HepG2 (cell line): ENCODE measurements around the gene HEATR5B. TPM values are rescaled to one million over a fixed set of nuclear protein-coding genes. Genes with fewer than 3 reads are reported as not detected.

Experiments
- ATF7-NPFF ChIP-seq: sonication (generic); formaldehyde crosslinking; IDR thresholded peaks from 2 replicates; pipeline ENCODE4 v1.8.1; 2023; ENCODE audit warnings: mild to moderate bottlenecking, low read depth, missing genetic modification reagents, moderate library complexity
- FOXC1 ChIP-seq: sonication (generic); formaldehyde crosslinking; IDR thresholded peaks from 2 replicates; pipeline ENCODE4 v1.8.0; 2022; ENCODE audit warnings: mild to moderate bottlenecking, missing genetic modification reagents, borderline replicate concordance
- FOXK2 ChIP-seq: fragments of 450-650 bp; IDR thresholded peaks from 2 replicates; pipeline ENCODE4 v1.6.1; 2016
- HNRNPK ChIP-seq: fragments of 200-400 bp; formaldehyde crosslinking; IDR thresholded peaks from 2 replicates; pipeline ENCODE4 v1.6.1; 2018; ENCODE audit warnings: low read length, low read depth, moderate library complexity, mild to moderate bottlenecking; ENCODE audit not compliant: poor library complexity, severe bottlenecking
- HOXD1 ChIP-seq: sonication (generic); formaldehyde crosslinking; IDR thresholded peaks from 2 replicates; pipeline ENCODE4 v1.5.0; 2020; ENCODE audit warnings: missing genetic modification reagents
- MTF2 ChIP-seq: sonication (generic); formaldehyde crosslinking; IDR thresholded peaks from 2 replicates; pipeline ENCODE4 v1.5.0; 2020; ENCODE audit warnings: missing genetic modification reagents, borderline replicate concordance
- NCOA1 ChIP-seq: sonication (generic); formaldehyde crosslinking; IDR thresholded peaks from 2 replicates; pipeline ENCODE4 v1.9.0; 2021; ENCODE audit warnings: missing genetic modification reagents
- NFRKB ChIP-seq: fragments of 450-650 bp; IDR thresholded peaks from 2 replicates; pipeline ENCODE4 v1.6.1; 2017
- NFYB ChIP-seq: sonication (generic); formaldehyde crosslinking; IDR thresholded peaks from 2 replicates; pipeline ENCODE4 v1.4.0; 2020; ENCODE audit warnings: missing genetic modification reagents
- POLR2AphosphoS5 ChIP-seq: IDR thresholded peaks from 2 replicates; pipeline ENCODE4 v1.6.1; 2012; ENCODE audit warnings: low read depth, low read length
- PPARG ChIP-seq: conservative IDR thresholded peaks from 2 replicates; pipeline ENCODE4 v1.6.1; 2016; ENCODE audit warnings: missing biosample characterization, missing genetic modification reagents
- RORA ChIP-seq: sonication (generic); formaldehyde crosslinking; IDR thresholded peaks from 2 replicates; pipeline ENCODE4 v1.5.0; 2020; ENCODE audit warnings: mild to moderate bottlenecking, missing genetic modification reagents, moderate library complexity
- TOE1 ChIP-seq: sonication (generic); formaldehyde crosslinking; IDR thresholded peaks from 2 replicates; pipeline ENCODE4 v1.4.0; 2020; ENCODE audit warnings: mild to moderate bottlenecking, missing genetic modification reagents
- WIZ ChIP-seq: sonication (generic); formaldehyde crosslinking; IDR thresholded peaks from 2 replicates; pipeline ENCODE4 v1.5.1; 2020; ENCODE audit warnings: mild to moderate bottlenecking, missing genetic modification reagents
- ZFAT ChIP-seq: sonication (generic); formaldehyde crosslinking; conservative IDR thresholded peaks from 2 replicates; pipeline ENCODE4 v1.8.1; 2023; ENCODE audit warnings: missing genetic modification reagents, inconsistent platforms
- ZFP36 ChIP-seq: fragments of 150-350 bp; IDR thresholded peaks from 2 replicates; pipeline ENCODE4 v1.6.1; 2018; ENCODE audit warnings: borderline replicate concordance, low read length, low read depth; ENCODE audit not compliant: partially characterized antibody
- ZNF577 ChIP-seq: sonication (generic); formaldehyde crosslinking; IDR thresholded peaks from 2 replicates; pipeline ENCODE4 v1.4.0; 2020; ENCODE audit warnings: mild to moderate bottlenecking, low read depth, missing genetic modification reagents, borderline replicate concordance
- ZNF782 ChIP-seq: sonication (generic); formaldehyde crosslinking; IDR thresholded peaks from 2 replicates; pipeline ENCODE4 v1.4.0; 2020; ENCODE audit warnings: missing genetic modification reagents, mild to moderate bottlenecking, borderline replicate concordance
- polyA plus RNA-seq, 8 experiments: library from polyadenylated mRNA; depleted of rRNA in 3 of 8; stranded (reverse) in 7 of 8; unstranded in 1 of 8; fragments of >200 nt; fragmentation: Illumina TruSeq in 4 of 8; extraction: Trizol in 4 of 8; gene quantifications; 2 replicates each; pipeline versions ENCODE4 v1.2.1 to v1.2.3, GENCODE V29; 2011 to 2016; ENCODE audit warnings: low read depth in 4 of 8, missing spikeins in 1 of 8, mixed read lengths in 1 of 8; ENCODE audit not compliant: insufficient read depth in 1 of 8
- total RNA-seq, 5 experiments: library from RNA; depleted of rRNA; stranded (reverse); fragments of >200 nt; fragmentation: Illumina TruSeq; extraction: Trizol; gene quantifications; 2 replicates each; pipeline ENCODE4 v1.2.3, GENCODE V29; 2016; ENCODE audit warnings: low read depth in 1 of 5
- TF ChIP-seq, protein P1 (sequence below): sonication (generic); formaldehyde crosslinking; IDR thresholded peaks from 2 replicates; pipeline ENCODE4 v1.5.0; 2020; ENCODE audit warnings: mild to moderate bottlenecking, missing genetic modification reagents, borderline replicate concordance
- TF ChIP-seq, protein P2 (sequence below), 2 experiments: fragments of 450-650 bp in 1 of 2; sonication (generic) in 1 of 2; formaldehyde crosslinking; IDR thresholded peaks; 2 replicates each; pipeline versions ENCODE4 v1.5.0 to v1.8.0; 2020 to 2022; ENCODE audit warnings: mild to moderate bottlenecking in 1 of 2, missing genetic modification reagents in 1 of 2
- TF ChIP-seq, protein P3 (sequence below): sonication (generic); formaldehyde crosslinking; IDR thresholded peaks from 2 replicates; pipeline ENCODE4 v1.4.0; 2020; ENCODE audit warnings: missing genetic modification reagents
- TF ChIP-seq, protein P4 (sequence below): IDR thresholded peaks from 2 replicates; pipeline ENCODE4 v1.6.1; 2016; ENCODE audit warnings: control low read depth

Gene HEATR5B
- total and polyA plus RNA-seq, 2 of the 13 experiments (the other 11 are each of a cell fraction or from before 2014, with no cell fraction given): 12.7 to 16.3 TPM

DNA sequence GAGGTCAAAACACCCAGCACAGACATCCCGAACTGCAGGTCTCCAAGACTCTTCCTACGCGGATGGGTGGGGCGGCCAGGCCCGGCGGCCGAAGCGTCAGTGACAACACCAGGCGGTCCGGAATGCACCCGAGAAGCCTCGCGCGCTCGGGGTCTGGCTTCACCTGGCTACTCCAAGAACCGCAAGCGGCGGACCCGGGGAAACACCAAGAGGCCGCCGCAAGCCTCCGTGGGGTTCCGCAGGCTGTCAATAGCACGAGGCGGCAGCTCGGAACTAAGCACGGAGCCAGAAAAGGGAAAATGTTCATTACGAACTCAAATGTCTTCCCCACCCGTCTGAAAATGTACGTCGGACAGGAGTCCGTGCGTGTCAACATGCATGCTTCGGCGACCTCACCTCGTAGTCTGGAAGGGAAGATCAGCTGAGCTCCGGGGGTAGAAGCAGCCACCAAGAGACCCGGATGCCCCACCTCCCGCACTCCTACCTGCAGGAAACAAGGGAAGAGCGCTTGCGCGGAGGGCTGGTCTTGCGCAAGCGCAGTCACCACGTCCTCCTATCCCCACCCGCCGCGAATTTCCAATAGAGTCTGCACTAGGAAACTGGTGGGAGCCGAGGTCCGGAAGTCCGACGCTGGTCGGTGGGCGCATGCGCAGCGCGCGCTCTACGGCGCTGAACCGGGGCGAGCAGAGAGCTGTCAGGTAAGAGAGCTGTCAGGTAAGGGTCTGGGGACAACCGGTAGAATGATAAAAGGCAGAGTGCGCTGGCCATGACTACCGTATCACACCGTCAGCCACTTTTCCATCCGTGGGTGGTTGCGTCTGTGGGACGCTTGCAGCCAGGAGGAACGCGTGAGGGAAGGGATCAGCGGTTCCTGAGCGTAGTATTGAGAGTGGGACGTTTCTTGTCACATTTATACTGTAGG lies at the start of gene HEATR5B, which contains the start of gene GPATCH11 (continued):
- TF ChIP-seq WIZ (CRISPR knock-in tag): 0 out of 2 replicates have a peak, but pooled peaks have one; percentile 42
- TF ChIP-seq TOE1: peak; percentile 15; the same call in 1 of the 2 replicates
- TF ChIP-seq HOXD1 (CRISPR knock-in tag): peak; percentile 87
- TF ChIP-seq NFYB (CRISPR knock-in tag): peak; percentile 60
- peak; percentile 46; the same call in 1 of the 2 replicates for TF ChIP-seq ZNF577 (CRISPR knock-in tag)
- peak; percentile 92 for TF ChIP-seq POLR2AphosphoS5
- TF ChIP-seq RORA (CRISPR knock-in tag): no peak
- no peak for TF ChIP-seq ZFAT (CRISPR knock-in tag)
- TF ChIP-seq, protein P1, sequence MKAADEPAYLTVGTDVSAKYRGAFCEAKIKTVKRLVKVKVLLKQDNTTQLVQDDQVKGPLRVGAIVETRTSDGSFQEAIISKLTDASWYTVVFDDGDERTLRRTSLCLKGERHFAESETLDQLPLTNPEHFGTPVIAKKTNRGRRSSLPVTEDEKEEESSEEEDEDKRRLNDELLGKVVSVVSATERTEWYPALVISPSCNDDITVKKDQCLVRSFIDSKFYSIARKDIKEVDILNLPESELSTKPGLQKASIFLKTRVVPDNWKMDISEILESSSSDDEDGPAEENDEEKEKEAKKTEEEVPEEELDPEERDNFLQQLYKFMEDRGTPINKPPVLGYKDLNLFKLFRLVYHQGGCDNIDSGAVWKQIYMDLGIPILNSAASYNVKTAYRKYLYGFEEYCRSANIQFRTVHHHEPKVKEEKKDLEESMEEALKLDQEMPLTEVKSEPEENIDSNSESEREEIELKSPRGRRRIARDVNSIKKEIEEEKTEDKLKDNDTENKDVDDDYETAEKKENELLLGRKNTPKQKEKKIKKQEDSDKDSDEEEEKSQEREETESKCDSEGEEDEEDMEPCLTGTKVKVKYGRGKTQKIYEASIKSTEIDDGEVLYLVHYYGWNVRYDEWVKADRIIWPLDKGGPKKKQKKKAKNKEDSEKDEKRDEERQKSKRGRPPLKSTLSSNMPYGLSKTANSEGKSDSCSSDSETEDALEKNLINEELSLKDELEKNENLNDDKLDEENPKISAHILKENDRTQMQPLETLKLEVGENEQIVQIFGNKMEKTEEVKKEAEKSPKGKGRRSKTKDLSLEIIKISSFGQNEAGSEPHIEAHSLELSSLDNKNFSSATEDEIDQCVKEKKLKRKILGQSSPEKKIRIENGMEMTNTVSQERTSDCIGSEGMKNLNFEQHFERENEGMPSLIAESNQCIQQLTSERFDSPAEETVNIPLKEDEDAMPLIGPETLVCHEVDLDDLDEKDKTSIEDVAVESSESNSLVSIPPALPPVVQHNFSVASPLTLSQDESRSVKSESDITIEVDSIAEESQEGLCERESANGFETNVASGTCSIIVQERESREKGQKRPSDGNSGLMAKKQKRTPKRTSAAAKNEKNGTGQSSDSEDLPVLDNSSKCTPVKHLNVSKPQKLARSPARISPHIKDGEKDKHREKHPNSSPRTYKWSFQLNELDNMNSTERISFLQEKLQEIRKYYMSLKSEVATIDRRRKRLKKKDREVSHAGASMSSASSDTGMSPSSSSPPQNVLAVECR (CRISPR knock-in tag): peak; percentile 99
- TF ChIP-seq, protein P2, sequence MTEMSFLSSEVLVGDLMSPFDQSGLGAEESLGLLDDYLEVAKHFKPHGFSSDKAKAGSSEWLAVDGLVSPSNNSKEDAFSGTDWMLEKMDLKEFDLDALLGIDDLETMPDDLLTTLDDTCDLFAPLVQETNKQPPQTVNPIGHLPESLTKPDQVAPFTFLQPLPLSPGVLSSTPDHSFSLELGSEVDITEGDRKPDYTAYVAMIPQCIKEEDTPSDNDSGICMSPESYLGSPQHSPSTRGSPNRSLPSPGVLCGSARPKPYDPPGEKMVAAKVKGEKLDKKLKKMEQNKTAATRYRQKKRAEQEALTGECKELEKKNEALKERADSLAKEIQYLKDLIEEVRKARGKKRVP (CRISPR knock-in tag; IDR thresholded peaks at IDR 0.05): 0 out of 4 replicates have a peak, but pooled peaks of 1 of the 2 experiments have one; percentile 20
- TF ChIP-seq PPARG (CRISPR knock-in tag): no peak
- TF ChIP-seq, protein P3, sequence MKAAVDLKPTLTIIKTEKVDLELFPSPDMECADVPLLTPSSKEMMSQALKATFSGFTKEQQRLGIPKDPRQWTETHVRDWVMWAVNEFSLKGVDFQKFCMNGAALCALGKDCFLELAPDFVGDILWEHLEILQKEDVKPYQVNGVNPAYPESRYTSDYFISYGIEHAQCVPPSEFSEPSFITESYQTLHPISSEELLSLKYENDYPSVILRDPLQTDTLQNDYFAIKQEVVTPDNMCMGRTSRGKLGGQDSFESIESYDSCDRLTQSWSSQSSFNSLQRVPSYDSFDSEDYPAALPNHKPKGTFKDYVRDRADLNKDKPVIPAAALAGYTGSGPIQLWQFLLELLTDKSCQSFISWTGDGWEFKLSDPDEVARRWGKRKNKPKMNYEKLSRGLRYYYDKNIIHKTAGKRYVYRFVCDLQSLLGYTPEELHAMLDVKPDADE (CRISPR knock-in tag): 0 out of 2 replicates have a peak, but pooled peaks have one; percentile 57
- TF ChIP-seq FOXK2: peak; percentile 91; the same call in 1 of the 2 replicates
- peak; percentile 95 for TF ChIP-seq NCOA1 (CRISPR knock-in tag)
- TF ChIP-seq ZFP36: no peak
- no peak for TF ChIP-seq HNRNPK
- TF ChIP-seq, protein P4, sequence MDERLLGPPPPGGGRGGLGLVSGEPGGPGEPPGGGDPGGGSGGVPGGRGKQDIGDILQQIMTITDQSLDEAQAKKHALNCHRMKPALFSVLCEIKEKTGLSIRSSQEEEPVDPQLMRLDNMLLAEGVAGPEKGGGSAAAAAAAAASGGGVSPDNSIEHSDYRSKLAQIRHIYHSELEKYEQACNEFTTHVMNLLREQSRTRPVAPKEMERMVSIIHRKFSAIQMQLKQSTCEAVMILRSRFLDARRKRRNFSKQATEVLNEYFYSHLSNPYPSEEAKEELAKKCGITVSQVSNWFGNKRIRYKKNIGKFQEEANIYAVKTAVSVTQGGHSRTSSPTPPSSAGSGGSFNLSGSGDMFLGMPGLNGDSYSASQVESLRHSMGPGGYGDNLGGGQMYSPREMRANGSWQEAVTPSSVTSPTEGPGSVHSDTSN (CRISPR knock-in tag): no peak
- TF ChIP-seq FOXC1 (CRISPR knock-in tag): peak; percentile 97
- TF ChIP-seq ATF7-NPFF: peak; percentile 84
- no peak for TF ChIP-seq ZNF782 (CRISPR knock-in tag)
- TF ChIP-seq MTF2 (CRISPR knock-in tag): peak; percentile 93; the same call in 1 of the 2 replicates
- TF ChIP-seq NFRKB: no peak
